Measurements from ENCODE around the gene NFIX.

The NFIX gene

DNA sequence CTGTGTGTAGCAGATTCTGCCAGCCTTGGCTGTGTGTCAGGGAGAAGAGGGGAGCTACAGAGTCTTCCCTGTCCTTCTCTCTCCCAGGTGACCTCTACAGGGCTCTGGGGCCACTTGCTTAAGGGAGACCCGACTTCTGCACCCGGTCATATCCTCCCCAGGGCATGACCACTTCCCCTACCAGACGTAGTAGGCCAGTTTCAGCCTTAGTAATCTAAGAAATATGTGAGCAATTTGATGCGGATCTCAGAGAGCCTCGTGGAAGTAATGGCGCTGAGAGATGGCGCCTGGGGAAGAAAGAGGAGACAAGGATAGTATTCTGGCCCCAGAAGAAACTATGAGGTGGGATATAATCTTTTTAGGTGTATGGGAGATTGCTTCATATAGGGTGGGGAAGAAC lies 41.9 kb downstream of the NFIX start:
- DNase-seq (ENCODE audit: low spot score) = no peak

DNA sequence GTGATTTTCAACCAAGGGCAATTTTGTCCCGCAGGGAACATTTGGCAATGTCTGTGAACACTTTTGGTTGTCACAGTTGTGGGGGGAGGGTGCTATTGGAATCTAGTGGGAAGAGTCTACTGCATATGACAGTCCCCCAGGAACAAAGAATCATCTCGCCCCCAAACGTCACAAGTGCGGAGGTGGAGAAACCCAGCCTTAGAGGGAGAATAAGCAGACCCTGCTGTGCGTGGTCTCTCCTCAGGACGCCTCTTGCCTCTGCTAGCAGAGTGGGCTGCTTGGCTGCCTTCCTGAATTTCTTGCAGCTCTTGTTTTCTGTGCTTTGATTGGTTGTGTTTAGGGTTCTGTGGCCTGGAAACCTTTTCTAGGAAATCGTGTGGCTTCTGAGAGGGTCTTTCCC lies 42.5 kb downstream of the NFIX start:
- no peak for DNase-seq (ENCODE audit: low spot score)

DNA sequence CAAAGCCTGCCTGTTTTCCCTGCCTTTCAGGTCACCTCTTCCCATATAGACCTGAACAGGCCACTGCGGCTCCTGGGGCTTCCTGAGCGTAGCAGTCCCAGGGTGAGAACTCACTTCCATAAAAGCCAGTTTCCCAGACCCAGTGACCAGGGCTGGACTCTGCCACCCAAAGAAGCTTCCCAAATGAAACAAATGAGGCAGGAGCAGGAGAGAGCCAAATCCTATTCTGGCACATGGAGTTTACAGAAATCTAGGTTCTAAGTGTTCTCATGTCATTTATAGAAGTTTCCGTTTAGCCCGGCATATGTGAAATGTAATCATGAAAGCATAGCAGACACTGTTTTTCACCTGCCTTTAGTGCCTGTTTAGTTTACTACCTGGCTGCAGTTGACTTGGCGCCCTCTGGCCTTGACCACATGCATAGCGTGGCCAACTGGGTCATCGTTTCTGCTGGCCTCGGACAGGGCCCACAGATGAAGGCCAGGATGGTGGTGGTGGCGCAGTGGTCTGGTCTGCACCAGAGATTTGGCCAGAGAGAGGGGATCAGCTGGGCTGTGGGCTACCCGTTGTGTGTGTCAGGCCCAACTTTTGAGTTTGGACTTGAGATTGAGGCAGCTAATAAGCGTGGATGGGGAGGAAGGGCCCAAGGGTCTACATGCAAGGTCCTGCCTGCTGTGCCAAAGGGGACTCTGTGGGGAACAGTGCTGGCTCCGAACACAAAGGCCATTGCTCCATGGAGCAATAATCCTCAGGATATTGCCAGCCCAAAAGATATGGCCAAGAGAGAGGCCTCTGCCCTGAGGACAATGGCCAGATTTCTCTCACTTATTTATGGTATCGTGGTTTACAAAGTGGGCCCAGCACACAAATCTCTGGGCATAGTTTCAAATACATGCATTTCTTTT lies 43.3 kb downstream of the NFIX start:
- DNase-seq (ENCODE audit: low spot score) = no peak

DNA sequence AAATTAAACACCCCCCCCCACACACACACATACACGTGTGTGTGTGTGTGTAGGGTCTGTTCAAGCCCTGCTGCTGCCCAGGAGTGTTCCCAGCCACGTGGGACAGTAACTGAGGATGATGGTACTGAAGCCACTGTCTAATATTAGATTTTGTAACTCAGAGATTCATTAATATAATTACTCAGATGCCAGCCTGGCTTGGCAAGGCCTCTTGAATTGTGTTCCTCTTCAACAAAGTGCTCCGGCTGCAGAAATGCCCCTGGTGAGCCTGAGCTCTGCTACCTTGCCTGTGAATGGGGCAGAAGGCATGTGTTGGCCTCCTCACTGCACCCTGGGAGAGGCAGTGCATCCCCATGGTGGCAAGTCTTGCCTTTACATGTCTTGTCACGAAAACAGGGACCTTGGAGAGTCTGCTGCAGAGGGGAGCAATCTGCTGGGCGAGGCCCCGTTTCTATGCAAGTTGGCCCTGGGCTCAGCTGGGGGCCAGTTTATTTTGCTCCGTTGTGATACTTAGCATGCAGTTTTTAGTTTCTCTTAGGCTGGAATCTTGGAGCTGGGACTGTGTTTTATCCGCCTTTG lies 44.0 kb downstream of the NFIX start:
- no peak for DNase-seq (ENCODE audit: low spot score)

DNA sequence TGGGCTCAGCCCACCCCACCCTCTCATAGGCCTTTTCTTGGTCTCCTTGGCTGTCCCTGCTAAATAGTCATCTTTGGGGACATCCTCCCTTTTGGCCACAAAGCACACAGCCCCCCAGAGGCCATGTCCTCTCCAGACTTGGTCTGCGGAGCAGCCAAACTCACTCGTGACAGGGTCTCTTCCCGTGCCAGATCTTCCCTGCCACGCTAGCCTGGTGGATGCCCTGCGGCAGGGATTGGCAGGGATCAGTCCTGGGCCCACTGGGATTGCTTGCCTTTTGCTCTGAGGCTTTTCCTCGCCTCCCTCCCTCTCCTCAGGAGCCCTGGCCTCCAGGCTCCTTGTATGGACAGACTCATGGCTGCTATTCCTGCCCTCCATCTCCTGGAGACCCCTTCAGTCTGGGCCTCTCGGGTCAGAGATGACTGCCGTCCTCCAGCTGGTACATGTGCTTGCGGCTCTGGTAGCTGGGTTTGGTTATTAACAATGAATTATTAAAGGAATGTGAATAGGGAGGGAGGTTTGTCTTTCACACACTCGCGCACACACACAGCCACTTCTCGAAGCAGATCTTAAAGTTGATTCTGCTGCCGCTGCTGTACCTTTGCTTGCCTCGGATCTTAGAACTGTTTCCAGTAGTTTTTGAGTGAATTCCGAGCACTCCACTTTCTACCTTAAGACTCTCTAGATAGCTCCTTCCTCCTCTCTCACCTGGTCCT lies 45.1 kb downstream of the NFIX start:
- no peak for DNase-seq (ENCODE audit: low spot score)

DNA sequence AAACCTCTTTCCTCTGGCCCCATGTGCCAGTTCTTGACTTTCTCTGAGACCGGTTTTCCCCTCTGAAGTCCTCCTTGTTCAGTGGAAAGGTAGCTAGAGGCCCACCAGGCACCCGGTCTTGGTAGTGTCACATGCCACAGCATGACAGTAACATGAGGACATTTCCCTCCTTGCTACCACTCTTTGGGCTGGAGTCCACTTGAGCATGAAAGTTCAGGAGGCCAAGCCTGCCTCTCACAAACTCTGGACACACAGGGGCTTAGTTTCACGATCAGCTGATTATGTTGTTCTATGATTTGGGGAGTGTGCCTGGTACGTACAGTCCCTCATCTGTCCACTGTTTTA lies 45.6 kb downstream of the NFIX start:
- no peak for DNase-seq (ENCODE audit: low spot score)

DNA sequence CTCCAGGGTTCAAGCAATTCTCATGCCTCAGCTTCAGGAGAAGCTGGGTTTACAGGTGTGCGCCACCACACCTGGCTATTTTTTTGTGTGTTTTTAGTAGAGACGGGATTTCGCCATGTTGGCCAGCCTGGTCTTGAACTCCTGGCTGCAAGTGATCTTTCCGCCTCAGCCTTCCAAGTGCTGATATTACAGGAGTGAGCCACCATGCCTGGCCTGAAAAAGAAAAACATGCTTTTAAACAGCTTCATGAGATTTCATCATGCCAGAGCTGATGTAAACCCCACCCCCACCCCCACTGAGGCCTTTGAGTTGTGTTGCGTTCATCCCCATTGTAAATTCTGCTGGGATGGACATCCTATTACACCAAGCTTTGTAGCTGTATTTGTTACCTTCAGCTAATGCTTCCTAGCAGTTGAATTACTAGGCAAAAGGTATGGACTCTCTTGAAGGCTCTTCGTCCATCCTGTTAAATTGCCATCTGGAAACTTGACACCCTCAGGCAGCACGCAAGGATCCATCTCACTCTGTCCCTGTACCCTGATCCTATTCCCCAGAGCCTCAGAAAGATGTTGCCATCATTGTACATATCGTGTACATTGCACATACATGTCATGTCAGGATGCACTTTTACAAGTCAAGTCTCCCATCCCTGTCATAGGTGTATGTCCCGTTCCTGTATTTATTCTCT lies 47.3 kb downstream of the NFIX start:
- no peak for DNase-seq (ENCODE audit: low spot score)

DNA sequence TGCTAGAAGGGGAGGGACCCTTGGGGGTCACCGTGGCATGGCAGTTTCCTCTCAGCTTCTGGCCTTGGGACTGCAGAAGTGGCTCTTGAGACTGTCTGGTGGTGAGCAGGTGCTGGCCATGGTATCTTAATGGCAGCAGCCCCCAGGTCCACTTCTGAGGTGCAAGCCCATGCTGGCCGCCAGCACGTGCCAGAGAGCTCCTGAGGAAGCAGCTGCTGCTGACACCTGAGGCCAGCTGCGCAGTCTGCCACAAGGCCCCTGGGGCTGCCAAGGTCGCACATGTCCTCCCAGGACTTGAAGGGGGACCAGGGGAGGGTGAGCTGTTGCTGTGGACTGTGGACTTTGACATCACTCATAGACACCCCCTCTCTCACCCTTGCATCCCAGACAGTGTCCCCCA lies 48.0 kb downstream of the NFIX start:
- DNase-seq (ENCODE audit: low spot score) = no peak

DNA sequence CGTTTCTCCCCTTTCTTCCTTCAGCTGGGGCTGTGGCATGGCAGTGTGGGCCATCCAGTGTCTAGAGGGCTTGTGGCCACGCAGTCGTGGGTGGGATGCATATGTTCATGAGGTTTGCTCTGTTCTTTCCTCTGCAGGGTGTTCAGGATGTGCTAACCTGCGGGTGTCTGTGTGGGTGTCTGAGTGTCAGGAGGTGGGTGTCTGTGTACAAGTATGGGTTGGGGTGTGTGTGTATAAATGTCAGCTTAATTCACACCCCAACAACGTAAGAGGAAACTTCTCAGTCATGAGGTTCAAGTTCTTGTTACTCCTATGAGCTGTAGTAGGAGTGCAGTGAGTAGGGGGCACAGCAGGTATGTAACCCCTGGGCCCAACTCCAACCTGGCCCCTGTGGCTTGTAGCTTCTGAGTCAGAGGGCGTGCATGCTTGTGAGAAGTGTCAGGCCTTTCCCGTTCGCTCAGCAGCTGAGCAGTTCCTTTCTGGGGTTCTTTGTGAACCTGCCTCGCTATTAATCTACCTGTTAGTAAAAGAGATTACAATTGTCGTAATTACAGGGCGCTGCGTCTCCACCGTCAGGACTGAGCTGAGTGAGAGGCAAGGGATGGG lies 49.1 kb downstream of the NFIX start:
- no peak for DNase-seq (ENCODE audit: low spot score)

DNA sequence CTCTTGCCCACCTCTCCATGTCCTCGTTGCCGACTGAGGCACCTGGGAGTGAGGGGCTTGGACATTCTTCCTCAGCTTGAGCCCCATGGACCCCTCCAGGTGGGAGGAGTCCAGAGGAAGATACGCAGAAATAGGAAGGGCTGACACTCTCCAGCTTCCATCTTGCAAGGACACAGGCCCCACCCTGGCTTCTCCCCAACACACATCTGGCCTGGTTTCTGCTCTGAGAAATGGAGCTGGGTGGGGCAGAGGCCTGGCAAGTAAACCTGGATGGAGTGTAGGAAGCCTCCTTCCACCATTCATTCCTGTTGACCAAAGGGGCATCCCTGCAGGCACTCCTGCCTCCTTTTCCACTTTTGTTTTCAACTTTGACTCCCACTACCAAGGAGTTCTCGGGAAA lies 50.5 kb downstream of the NFIX start:
- no peak for DNase-seq (ENCODE audit: low spot score)

DNA sequence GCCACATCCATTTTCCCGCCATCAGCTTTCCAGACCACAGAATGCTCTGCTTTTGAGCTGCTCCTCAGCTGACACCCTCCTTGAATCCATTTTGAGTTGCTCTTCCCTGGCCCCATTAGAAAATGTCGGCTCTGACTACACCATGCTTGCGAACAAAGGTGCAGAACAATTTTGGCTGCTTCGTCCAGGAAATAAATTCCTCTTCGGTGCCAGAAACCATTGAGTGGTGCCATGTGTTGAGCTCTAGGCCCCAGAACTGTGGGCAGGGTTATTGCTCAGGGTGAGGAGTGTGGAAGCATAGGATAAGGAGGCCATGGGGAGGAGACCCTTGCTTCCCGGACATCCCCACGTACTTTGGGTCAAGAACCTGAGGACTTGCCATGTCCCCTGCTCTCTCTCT lies 52.1 kb downstream of the NFIX start:
- DNase-seq (ENCODE audit: low spot score) = no peak

DNA sequence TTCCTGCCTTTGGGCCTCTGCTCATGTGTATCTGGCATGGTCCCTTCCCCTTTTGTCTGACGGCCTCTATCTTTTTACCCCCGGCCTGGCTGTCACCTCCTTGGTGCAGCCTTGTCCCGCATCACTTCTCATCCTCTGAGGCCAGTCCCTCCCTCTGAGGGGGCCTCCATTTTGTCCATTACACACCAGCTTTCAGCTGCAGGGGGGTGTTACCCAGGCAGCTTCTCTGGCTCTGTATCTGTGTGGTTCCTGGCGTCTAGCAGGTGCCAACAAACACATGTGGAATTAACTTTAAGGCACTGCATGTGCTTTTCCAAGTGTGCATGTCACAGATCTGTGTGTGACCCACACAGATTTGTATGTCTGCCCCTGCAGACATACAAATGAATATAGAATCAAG lies 55.0 kb downstream of the NFIX start:
- DNase-seq (ENCODE audit: low spot score) = no peak

DNA sequence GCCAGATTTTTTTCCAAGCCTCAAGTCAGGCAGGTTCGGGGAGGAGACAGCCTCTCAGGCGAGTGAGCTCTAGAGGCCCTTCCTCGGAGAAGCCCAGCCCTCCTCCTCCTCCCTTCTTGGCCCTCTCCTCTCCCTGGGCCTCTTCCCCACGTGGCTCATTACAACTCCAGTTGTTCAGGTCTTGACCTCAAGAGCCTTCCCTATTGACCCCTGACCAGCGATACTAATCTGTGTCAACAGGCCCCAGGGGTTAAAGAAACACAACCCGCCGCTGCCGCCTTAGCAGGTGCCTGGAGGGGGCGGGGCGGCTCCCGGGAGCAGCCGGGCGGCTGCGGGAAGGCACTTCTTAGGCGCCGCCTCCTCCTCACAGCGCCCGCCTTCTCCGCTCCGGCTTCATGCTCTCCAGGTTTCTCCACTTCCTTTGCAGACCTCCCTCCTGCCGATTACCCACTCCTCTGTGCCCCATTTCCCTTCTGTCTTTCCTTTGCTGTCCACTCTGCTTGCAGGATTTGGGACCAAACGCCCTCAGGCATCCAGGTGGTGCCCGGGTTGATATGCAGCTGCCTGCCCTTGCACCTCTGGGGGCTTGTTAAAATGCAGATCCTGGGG lies 56.4 kb downstream of the NFIX start:
- no peak for DNase-seq (ENCODE audit: low spot score)

DNA sequence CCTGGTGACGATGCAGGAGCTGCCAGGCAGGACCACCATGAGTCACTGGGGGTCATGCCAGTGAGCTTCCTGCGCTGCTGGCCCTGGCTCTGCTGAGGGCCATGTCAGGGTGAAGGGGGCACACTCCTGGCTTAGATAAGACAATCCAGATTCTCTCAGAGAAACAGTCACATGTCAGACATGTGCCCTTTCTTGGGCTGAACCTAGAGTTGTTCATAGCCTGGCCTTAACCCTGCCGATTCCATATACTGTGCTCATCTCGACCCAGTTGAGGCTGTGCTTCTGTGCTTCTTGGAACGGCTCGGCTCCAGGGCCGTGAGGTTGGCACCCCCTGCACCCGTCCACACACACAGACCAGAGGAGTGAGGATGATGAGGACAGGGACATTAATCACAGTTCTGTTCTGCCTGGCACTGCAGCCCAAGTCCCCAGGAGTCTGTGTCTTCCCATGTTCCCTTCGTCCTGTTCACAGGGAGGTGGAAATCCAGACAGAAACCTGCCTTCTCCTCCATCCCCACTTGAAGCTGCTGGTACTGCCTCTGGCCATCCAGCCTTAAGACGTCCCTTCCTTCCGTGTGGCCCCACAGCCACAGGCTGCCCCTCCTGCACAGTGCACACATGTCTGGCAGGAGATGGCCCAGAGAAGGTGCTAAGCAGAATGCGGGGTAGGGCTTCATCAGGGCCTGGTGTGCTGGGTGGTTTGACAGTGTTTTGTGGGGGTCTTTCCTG lies 57.3 kb downstream of the NFIX start:
- no peak for DNase-seq (ENCODE audit: low spot score)

DNA sequence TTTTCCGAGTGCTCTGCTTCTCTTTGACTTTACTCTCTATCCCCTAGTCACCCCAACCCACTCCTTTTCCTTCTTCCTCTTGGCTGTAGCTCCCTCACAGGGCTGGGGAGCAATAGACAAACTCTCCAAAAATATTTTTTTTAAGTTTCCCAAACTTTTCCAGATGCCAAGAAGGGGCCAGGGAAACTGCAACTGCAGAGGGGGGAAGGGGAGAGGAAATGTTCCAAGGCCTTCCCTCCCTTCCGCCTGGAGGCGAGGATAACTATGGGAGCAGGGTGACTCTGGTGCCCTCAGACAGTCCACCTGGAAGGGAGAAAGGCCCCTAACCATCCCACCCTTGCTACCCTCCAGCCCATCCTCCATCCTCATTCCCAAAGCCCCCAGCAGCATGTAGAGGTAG lies 58.0 kb downstream of the NFIX start:
- no peak for DNase-seq (ENCODE audit: low spot score)

DNA sequence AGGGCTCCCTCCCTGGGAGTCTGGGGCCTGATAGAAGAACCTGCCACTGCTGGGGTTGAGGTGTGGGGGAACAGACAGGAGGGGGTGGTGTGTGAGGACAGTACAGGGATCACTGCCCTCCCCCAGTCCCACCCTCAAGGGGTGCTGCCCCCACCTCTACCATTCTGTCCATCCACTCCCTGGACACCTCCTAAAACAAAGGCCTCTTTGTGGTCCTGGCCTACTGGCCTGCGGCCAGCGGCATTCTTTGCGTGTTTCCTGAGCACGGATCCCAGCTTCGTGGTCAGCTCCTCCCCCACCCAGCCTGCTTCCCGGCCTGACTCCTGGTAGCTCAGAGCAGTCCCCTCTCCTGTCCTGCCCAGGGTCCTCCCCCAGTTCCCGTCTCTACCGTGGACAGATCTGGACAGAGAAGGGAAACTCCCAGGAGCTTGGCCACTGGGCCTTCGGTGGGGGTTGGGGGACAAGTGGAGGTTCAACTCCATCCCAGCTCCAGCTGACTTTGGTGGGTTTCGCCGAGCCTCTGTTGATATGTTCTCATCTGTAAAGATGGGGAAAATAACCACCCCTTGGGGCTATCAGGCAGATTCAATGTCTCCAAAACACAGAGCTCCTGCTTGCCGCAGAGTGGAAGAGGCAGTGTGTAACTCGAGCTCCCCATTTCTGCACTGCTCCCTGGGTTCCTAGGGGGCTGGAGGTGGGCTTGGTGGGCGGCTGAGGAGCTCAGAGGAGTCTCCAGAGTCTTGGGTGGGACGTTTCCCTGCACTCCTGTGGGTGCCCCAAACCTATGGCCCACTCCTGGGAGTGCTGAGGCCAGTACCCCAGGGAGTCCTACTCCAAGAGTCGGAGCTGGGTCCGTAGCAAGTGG lies 58.7 kb downstream of the NFIX start:
- no peak for DNase-seq (ENCODE audit: low spot score)

DNA sequence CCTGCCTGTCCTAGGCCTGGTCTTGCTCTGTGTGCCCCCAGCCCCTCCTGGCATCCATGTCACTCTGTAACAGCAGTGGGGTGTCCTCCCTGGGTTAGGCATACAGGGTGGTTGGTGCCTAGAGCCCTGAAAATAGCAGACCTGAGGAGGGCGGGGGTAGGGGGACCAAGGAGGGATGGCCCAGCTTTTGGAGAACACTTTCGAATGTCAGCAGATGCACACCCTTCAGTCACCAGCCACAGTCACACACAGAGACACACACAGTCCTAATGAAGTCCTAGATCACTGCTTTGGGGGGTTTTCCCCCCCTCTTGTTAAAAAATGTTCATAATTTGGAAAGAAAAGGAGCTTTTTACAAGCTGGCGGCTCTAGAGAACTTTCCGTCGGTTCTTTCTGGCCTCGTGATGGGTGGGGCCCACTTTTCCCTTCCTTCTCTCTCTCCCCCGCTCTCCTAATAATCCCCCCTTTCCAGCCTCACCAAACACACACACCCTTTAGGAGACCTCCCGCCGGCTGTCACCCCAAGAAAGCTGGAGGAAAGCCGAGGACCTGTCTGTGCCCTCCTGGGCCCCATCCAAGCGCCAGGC lies 59.4 kb downstream of the NFIX start:
- no peak for DNase-seq (ENCODE audit: low spot score)

DNA sequence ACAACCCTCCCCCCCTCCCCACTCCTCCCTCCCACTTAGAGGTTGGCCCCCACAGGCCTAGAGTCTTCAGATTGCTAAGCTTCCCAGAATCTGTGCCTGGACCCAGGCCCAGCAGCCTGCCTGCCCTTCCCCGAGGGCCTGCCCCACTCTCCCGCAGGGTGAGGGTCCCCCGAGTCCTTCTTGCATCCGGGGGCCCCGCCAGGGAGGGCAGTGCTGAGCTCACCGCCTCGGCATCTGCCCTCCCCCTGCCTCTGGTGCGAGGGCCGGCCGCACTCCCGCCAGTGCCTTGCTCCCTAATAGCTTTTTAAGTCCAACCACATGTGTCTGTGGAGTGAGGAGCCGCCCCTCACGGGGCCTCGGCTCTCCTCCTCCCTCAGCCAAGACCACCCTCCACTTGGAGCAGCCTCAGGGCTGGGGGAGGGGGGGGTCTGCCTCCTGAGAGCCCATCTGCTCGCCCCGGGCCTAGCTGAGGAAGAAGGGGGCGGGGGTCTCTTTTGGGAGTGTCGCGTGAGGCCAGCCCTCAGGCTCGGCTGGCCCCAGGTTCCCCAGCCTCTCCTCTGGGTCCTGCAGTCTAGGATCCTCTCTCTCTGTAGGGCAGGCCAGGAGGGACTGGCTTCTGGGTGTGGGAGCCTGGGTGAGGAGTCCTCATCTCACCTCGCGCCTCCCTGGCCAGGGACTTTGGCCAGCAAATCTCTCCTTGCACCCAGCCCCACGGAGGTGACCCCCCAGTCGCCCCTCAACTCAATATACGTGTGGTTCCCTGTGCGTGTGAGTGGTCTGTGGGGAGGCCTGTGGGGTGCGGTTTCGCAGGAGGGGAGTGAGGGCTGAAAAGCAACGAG lies 60.2 kb downstream of the NFIX start:
- DNase-seq (ENCODE audit: low spot score) = no peak

Measured in germinal center (tissue), 1 donor.